PC-9 (cell line): Measurements from ENCODE around the gene CACNA2D4. TPM values are rescaled to one million over a fixed set of nuclear protein-coding genes. Genes with fewer than 3 reads are reported as not detected.

Experiments used
- Bru-seq: library from RNA; stranded (reverse); fragments of 400-500 nt; gene quantifications from one replicate; lab custom pipeline; 2021; lab: Mats Ljungman, UMichigan
- BruChase-seq, 2 experiments: library from RNA; stranded (reverse); fragments of 400-500 nt; gene quantifications; one replicate each; lab custom pipeline; 2021; lab: Mats Ljungman, UMichigan
- BruUV-seq: library from RNA; stranded (reverse); fragments of 400-500 nt; replicated peaks from 2 replicates; lab custom pipeline; 2021; lab: Mats Ljungman, UMichigan
- CTCF ChIA-PET: fragments of 300-600 bp; sonication (Branson Sonifier 250); formaldehyde crosslinking; loops from one replicate; lab custom pipeline; 2022; ENCODE audit warnings: antibody characterized with exemption; lab: Charles Lee
- POLR2A ChIA-PET: fragments of 300-600 bp; sonication (Branson Sonifier 250); formaldehyde crosslinking; loops from one replicate; lab custom pipeline; 2022; ENCODE audit warnings: antibody characterized with exemption; ENCODE audit not compliant: unreplicated experiment; lab: Charles Lee
- DNase-seq, 2 experiments: peaks; one replicate each; pipeline versions ENCODE4 v3.0.0 to v3.0.0-alpha.2; 2015 to 2022; ENCODE audit warnings: mixed read lengths in 1 of 2
- H2AFZ ChIP-seq: fragments of 200-600 bp; sonication (generic); 2 replicates; pipeline ENCODE4 v1.8.1; 2017; ENCODE audit warnings: antibody characterized with exemption
- H3F3A ChIP-seq: fragments of 200-600 bp; sonication (generic); 2 replicates; pipeline ENCODE4 v1.8.1; 2017; ENCODE audit warnings: antibody characterized with exemption, mild to moderate bottlenecking, low read depth; ENCODE audit not compliant: insufficient read depth
- H3K27ac ChIP-seq: fragments of 200-600 bp; sonication (generic); 2 replicates; pipeline ENCODE4 v1.6.1; 2016; ENCODE audit warnings: mixed run types
- H3K27me3 ChIP-seq: fragments of 200-600 bp; sonication (generic); 2 replicates; pipeline ENCODE4 v1.6.1; 2016; ENCODE audit warnings: low read depth, mixed run types; ENCODE audit not compliant: insufficient read depth
- H3K36me3 ChIP-seq: fragments of 200-600 bp; sonication (generic); 2 replicates; pipeline ENCODE4 v1.6.1; 2016; ENCODE audit warnings: low read depth, mixed run types
- H3K4me1 ChIP-seq: fragments of 200-600 bp; sonication (generic); replicated peaks from 2 replicates; pipeline ENCODE4 v1.6.1; 2016; ENCODE audit warnings: mixed run types; ENCODE audit not compliant: insufficient read depth
- H3K4me2 ChIP-seq: fragments of 200-600 bp; sonication (generic); 2 replicates; pipeline ENCODE4 v1.6.1; 2017; ENCODE audit warnings: mixed run types
- H3K4me3 ChIP-seq: fragments of 200-600 bp; sonication (generic); 2 replicates; pipeline ENCODE4 v1.6.1; 2016; ENCODE audit warnings: mixed run types
- H3K79me2 ChIP-seq: fragments of 200-600 bp; sonication (generic); 2 replicates; pipeline ENCODE4 v1.6.1; 2017; ENCODE audit warnings: low read depth, mixed run types
- H3K9me2 ChIP-seq: fragments of 200-600 bp; sonication (generic); 2 replicates; pipeline ENCODE4 v1.8.1; 2017; ENCODE audit warnings: mild to moderate bottlenecking; ENCODE audit not compliant: insufficient read depth
- H3K9me3 ChIP-seq: fragments of 200-600 bp; sonication (generic); 2 replicates; pipeline ENCODE4 v1.8.1; 2016; ENCODE audit warnings: low read depth; ENCODE audit not compliant: insufficient read depth
- H4K20me1 ChIP-seq: fragments of 200-600 bp; sonication (generic); 2 replicates; pipeline ENCODE4 v1.8.1; 2017; ENCODE audit not compliant: insufficient read depth
- EZH2 ChIP-seq: fragments of 200-600 bp; sonication (generic); IDR thresholded peaks from 2 replicates; pipeline ENCODE4 v1.8.0; 2017; ENCODE audit warnings: antibody characterized with exemption, low read depth
- intact Hi-C: fragments of 100-400 bp; cut with micrococcal nuclease; formaldehyde crosslinking; loops from one replicate; pipeline ENCODE4 v1.10.0; 2022; ENCODE audit not compliant: unreplicated experiment
- long read RNA-seq: library from polyadenylated mRNA; stranded (forward); transcript quantifications from one replicate; pipeline ENCODE4 v2.0.0, GENCODE V29; 2022
- total RNA-seq: library from RNA; stranded (reverse); gene quantifications from 2 replicates; pipeline ENCODE4 v1.2.3, GENCODE V29; 2021
- TF ChIP-seq, protein P1 (sequence below): fragments of 200-600 bp; sonication (generic); conservative IDR thresholded peaks from 2 replicates; pipeline ENCODE4 v1.6.1; 2017; ENCODE audit warnings: mixed run types, antibody characterized with exemption, mild to moderate bottlenecking, moderate library complexity

CACNA2D4 gene
- total RNA-seq (0.45 TPM in 1 of 2 replicates, not detected in the other), Bru-seq, nascent RNA (percentile 5 among the genes with signal in this experiment), BruChase-seq, experiment 1, labeled RNA remaining after a 2-hour chase (percentile 1 among the genes with signal in this experiment), BruChase-seq, experiment 2, labeled RNA remaining after a 6-hour chase (percentile 3 among the genes with signal in this experiment)
- long read RNA-seq: 0 reads

DNA sequence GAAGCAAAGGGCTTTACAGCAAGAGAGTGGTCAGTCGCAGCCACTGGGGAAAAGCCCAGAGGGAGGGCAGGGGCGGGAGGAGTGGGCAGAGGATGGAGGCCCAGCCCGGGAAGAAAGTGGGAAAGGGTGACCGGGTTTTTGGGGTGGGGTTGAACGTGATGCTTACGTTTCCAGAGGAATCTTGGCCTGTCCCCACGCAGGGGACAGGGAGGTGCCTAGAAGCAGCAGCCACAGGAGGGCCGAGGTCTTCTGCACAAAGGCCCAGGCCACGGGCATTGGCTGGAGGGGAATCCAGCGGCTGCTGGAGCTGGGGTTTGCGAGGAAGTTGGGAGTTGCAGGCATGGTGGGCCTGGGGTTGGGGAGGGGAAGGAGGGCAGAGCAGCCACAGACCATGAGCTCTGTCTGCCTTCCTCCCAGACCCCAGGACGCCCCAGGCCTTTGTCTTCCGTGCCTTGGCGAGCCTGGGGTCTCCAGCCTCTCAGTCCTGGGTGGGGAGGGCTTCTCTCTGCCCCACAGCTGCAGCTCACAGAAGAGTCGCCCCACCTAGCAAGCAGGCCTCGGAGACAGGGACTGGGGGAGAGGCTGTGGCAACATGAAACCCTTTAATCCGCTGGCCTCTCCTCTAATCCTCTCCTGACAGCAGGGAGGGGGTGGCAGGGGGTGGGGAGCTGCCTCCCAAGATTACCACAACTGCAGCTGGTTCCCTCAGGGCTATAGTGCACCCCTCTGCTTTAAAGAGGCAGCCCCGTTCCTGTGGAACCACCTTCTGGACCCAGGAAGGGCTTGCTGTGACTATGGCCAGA is at the start of gene CACNA2D4:
Gene CACNA2D4, minus strand, starts transcription at position 572 of the 803 bp plus-strand sequence. Its CDS starts 179 bp downstream, at position 393.
- ChIA-PET POLR2A (no interaction called here), CTCF (no interaction called here)
- H3K36me3 ChIP-seq: no peaks in the 10 kb centered on the region
- H3K4me3 ChIP-seq: no peak within 1 kb of the TSS
- H3K79me2 ChIP-seq: no peaks in the 10 kb centered on the region
- no peaks in the 10 kb centered on the region for H3K9me3 ChIP-seq
- no TSS peak for BruUV-seq
- no peaks in the 10 kb centered on the region for H4K20me1 ChIP-seq
- no peak within 1 kb of the TSS for H3K27ac ChIP-seq
- no peaks in the 10 kb centered on the region for H3K4me1 ChIP-seq
- intact Hi-C loops: no loop called here
- no peaks in the 10 kb centered on the region for H3F3A ChIP-seq
- H2AFZ ChIP-seq: no peak within 1 kb of the TSS
- DNase-seq: no peak
- no peak within 1 kb of the TSS for H3K4me2 ChIP-seq
- H3K27me3 ChIP-seq: peaks cover 87% of the 10 kb centered on the region
- no peaks in the 10 kb centered on the region for H3K9me2 ChIP-seq
- TF ChIP-seq, protein P1, sequence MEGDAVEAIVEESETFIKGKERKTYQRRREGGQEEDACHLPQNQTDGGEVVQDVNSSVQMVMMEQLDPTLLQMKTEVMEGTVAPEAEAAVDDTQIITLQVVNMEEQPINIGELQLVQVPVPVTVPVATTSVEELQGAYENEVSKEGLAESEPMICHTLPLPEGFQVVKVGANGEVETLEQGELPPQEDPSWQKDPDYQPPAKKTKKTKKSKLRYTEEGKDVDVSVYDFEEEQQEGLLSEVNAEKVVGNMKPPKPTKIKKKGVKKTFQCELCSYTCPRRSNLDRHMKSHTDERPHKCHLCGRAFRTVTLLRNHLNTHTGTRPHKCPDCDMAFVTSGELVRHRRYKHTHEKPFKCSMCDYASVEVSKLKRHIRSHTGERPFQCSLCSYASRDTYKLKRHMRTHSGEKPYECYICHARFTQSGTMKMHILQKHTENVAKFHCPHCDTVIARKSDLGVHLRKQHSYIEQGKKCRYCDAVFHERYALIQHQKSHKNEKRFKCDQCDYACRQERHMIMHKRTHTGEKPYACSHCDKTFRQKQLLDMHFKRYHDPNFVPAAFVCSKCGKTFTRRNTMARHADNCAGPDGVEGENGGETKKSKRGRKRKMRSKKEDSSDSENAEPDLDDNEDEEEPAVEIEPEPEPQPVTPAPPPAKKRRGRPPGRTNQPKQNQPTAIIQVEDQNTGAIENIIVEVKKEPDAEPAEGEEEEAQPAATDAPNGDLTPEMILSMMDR: no peak
- no peak for TF ChIP-seq EZH2

DNA sequence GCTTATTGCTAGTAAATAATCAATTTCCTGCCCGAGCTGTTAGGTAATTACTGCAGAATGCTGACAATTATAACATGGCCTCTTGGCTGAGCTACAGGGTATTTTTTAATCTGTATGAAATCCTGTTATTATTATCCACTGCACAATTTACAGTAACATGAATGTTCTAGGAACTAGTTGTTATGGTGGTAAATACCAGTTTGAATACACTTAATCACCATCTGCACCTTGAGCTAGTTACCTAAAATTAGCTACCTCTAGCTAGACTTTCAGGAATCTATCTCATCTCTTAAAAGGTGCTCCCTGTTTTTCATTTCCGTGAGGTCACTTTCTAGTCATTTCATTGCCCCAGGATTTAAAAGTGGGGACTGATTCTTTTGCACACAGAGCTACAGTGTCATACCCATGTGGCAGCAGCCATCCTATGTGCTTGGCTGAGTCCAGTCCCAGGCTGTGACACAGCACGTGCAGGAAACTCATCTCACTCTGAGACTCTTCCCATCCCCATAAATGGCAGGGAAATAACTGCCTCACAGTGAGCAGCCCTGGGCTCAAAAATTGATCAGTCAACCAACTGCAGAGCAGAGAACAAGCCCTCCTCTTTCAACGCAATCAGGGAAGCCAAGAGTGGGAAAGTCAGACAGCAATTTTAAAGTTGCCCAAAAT is 48.2 kb upstream of the CACNA2D4 start:
- TF ChIP-seq, protein P1: no peak
- TF ChIP-seq EZH2: no peak
- no peak overlapping the region for H3K4me2 ChIP-seq
- H3K9me2 ChIP-seq: no peaks in the 10 kb centered on the region
- no peak for DNase-seq
- H3K9me3 ChIP-seq: no peaks in the 10 kb centered on the region
- intact Hi-C loops: no loop called here
- no peaks in the 10 kb centered on the region for H4K20me1 ChIP-seq
- no TSS peak for BruUV-seq
- no peak overlapping the region for H3K27ac ChIP-seq
- ChIA-PET CTCF (no interaction called here), POLR2A (no interaction called here)
- no peak overlapping the region for H3K4me3 ChIP-seq
- H2AFZ ChIP-seq: no peak overlapping the region
- no peaks in the 10 kb centered on the region for H3K36me3 ChIP-seq
- H3F3A ChIP-seq: no peaks in the 10 kb centered on the region
- no peaks in the 10 kb centered on the region for H3K79me2 ChIP-seq
- H3K27me3 ChIP-seq: no peaks in the 10 kb centered on the region
- H3K4me1 ChIP-seq: no peaks in the 10 kb centered on the region

DNA sequence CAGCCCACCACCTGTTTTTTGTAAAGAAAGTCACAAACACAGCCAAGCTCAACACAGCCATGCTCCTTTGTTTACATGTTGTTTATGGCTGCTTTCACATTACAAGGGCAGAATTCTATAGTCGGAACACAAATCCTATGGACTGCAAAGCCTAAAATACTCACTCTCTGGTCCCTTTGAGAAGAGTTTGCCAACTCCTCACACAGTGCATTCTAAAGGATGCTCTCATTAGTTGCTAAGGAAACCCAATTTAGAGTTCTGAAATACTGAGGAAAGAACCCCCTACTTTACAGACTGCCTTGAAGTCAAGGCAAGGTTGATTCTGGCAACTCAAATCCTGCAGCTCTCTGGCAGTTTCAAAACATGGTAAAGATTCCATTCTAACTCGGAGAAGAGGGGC is 47.5 kb upstream of the CACNA2D4 start:
- POLR2A ChIA-PET: no interaction called here
- Histone ChIP-seq H3K27ac (no peak overlapping the region), H3K4me3 (no peak overlapping the region), H3K4me1 (no peaks in the 10 kb centered on the region), H3K79me2 (no peaks in the 10 kb centered on the region), H3F3A (no peaks in the 10 kb centered on the region), H3K9me2 (no peaks in the 10 kb centered on the region), H4K20me1 (no peaks in the 10 kb centered on the region), H2AFZ (no peak overlapping the region), H3K9me3 (no peaks in the 10 kb centered on the region), H3K27me3 (no peaks in the 10 kb centered on the region), H3K4me2 (no peak overlapping the region), H3K36me3 (no peaks in the 10 kb centered on the region)
- BruUV-seq: no TSS peak
- DNase-seq: no peak
- intact Hi-C loops: no loop called here
- TF ChIP-seq, protein P1: no peak
- no peak for TF ChIP-seq EZH2
- CTCF ChIA-PET: no interaction called here
